Stimulated activated CD8-positive, alpha-beta memory T cell treated with anti-CD3 and anti-CD28 coated beads, Interleukin-7, amount 100 ng/mL, for 1 hour (primary cell): ENCODE measurements around the gene CYP24A1.

Experiments used
- DNase-seq, 2 donors: peaks; one replicate each; pipeline ENCODE4 v3.0.0-alpha.2; 2020; ENCODE audit warnings: low read depth in 2 of 2

The CYP24A1 gene

GRCh38 chr20:54174457-54175175 lies 830 bp upstream of the CYP24A1 start:
- DNase-seq: no peak

GRCh38 chr20:54172856-54173652 lies 732 bp downstream of the CYP24A1 start:
- no peak for DNase-seq

- no peak for DNase-seq
Measured at GRCh38 chr20:54172532-54172855, 1.3 kb downstream of the CYP24A1 start.

GRCh38 chr20:54170963-54171362 lies 2.8 kb downstream of the CYP24A1 start:
- DNase-seq: no peak

GRCh38 chr20:54170026-54170471 lies 3.7 kb downstream of the CYP24A1 start:
- no peak for DNase-seq

- no peak for DNase-seq
Measured at GRCh38 chr20:54168961-54169862, 4.6 kb downstream of the CYP24A1 start.

GRCh38 chr20:54167909-54168872 lies 5.6 kb downstream of the CYP24A1 start:
- DNase-seq: no peak

GRCh38 chr20:54166987-54167662 lies 6.7 kb downstream of the CYP24A1 start:
- no peak for DNase-seq

- DNase-seq: no peak
Measured at GRCh38 chr20:54165803-54166202, 8.0 kb downstream of the CYP24A1 start.

- DNase-seq: no peak
Measured at GRCh38 chr20:54165014-54165413, 8.8 kb downstream of the CYP24A1 start.

GRCh38 chr20:54163402-54163801 lies 10.4 kb downstream of the CYP24A1 start:
- DNase-seq: no peak

- no peak for DNase-seq
Measured at GRCh38 chr20:54162378-54163009, 11.3 kb downstream of the CYP24A1 start.

GRCh38 chr20:54161821-54162149 lies 12.0 kb downstream of the CYP24A1 start:
- DNase-seq: no peak

GRCh38 chr20:54161008-54161820 lies 12.6 kb downstream of the CYP24A1 start:
- no peak for DNase-seq

GRCh38 chr20:54160065-54161007 lies 13.4 kb downstream of the CYP24A1 start:
- DNase-seq: no peak

- no peak for DNase-seq
Measured at GRCh38 chr20:54158856-54159418, 14.8 kb downstream of the CYP24A1 start.

GRCh38 chr20:54158226-54158625 lies 15.6 kb downstream of the CYP24A1 start:
- DNase-seq: no peak
